HepG2 (cell line): ENCODE results near the gene CEP83. TPM values are rescaled to one million over a fixed set of nuclear protein-coding genes. Genes with fewer than 3 reads are reported as not detected.

ENCODE experiments used
- ATAC-seq: fragments of 200-7000 bp; cut with Tn5 transposase; 3 replicates; pipeline ENCODE4 v1.9.1; 2020; ENCODE audit warnings: mild to moderate bottlenecking, moderate library complexity
- BruUV-seq: library from RNA; stranded (reverse); fragments of 400-500 nt; replicated peaks from 2 replicates; lab custom pipeline; 2021; lab: Mats Ljungman, UMichigan
- CTCF ChIA-PET: fragments of 300-600 bp; formaldehyde crosslinking; extraction: SDS; loops from one replicate; lab custom pipeline; 2021; ENCODE audit warnings: low total read pairs, inconsistent platforms, low intra/inter-chr PET ratio; lab: Yijun Ruan, JAX
- POLR2A ChIA-PET: fragments of 350-600 bp; sonication (Branson Sonifier 250); formaldehyde crosslinking; loops from one replicate; lab custom pipeline; 2020; ENCODE audit warnings: antibody characterized with exemption, inconsistent platforms; lab: Yijun Ruan, JAX
- DNase-seq: peaks from one replicate; pipeline ENCODE4 v3.0.0-alpha.2; 2015; ENCODE audit warnings: low spot score
- FAIRE-seq: peaks from 3 replicates; lab custom pipeline; 2011; peaks lifted over from hg19 to GRCh38; lab: Jason Lieb, UNC
- H2AFZ ChIP-seq: one replicate; pipeline ENCODE4 v1.6.1; 2011; ENCODE audit warnings: low read length, inconsistent platforms
- H3K27ac ChIP-seq: fragments of 300-600 bp; 3 replicates; pipeline ENCODE4 v1.8.0; 2011; ENCODE audit warnings: mixed run types, mild to moderate bottlenecking, mixed read lengths, low read length, inconsistent platforms; ENCODE audit not compliant: insufficient read depth; ENCODE audit errors: extremely low read length
- H3K27me3 ChIP-seq, 2 experiments: fragments of 200-600 bp in 1 of 2; 2 replicates in 1 of 2; 3 replicates in 1 of 2; pipeline versions ENCODE4 v1.6.0 to v1.8.0; 2011; ENCODE audit warnings: low read length in 2 of 2, mild to moderate bottlenecking in 2 of 2, moderate library complexity in 2 of 2, inconsistent platforms in 1 of 2; ENCODE audit not compliant: insufficient read depth in 2 of 2, control insufficient read depth in 1 of 2
- H3K36me3 ChIP-seq, 2 experiments: fragments of 200-600 bp in 1 of 2; replicated peaks in 1 of 2; 2 replicates in 1 of 2; 3 replicates in 1 of 2; pipeline versions ENCODE4 v1.5.1 to v1.8.0; 2011; ENCODE audit warnings: low read length in 2 of 2, inconsistent platforms in 1 of 2; ENCODE audit not compliant: insufficient read depth in 2 of 2, control insufficient read depth in 1 of 2
- H3K4me1 ChIP-seq: 2 replicates; pipeline ENCODE4 v1.5.1; 2012; ENCODE audit warnings: low read length, inconsistent platforms; ENCODE audit not compliant: insufficient read depth
- H3K4me2 ChIP-seq: 2 replicates; pipeline ENCODE4 v1.6.0; 2011; ENCODE audit warnings: low read depth, low read length, inconsistent platforms
- H3K4me3 ChIP-seq, 3 experiments: fragments of 200-600 bp in 1 of 3; sonication (generic), shearing (Covaris generic) in 1 of 3; replicated peaks in 1 of 3; 2 replicates each; pipeline ENCODE4 v1.5.1; 2011 to 2016; ENCODE audit warnings: low read length in 3 of 3, inconsistent platforms in 2 of 3, low read depth in 2 of 3, mild to moderate bottlenecking in 2 of 3, control low read depth in 1 of 3, mixed read lengths in 1 of 3; ENCODE audit not compliant: insufficient read depth in 1 of 3
- H3K79me2 ChIP-seq: one replicate; pipeline ENCODE4 v1.6.1; 2011; ENCODE audit warnings: low read length, inconsistent platforms; ENCODE audit not compliant: insufficient read depth
- H3K9ac ChIP-seq: 2 replicates; pipeline ENCODE4 v1.6.0; 2011; ENCODE audit warnings: mild to moderate bottlenecking, low read depth, low read length, inconsistent platforms; ENCODE audit not compliant: insufficient read depth
- H3K9me3 ChIP-seq: 2 replicates; pipeline ENCODE4 v1.5.1; 2012; ENCODE audit warnings: mild to moderate bottlenecking, low read length
- H4K20me1 ChIP-seq: 2 replicates; pipeline ENCODE4 v1.6.0; 2011; ENCODE audit warnings: inconsistent platforms, mild to moderate bottlenecking, low read length, moderate library complexity; ENCODE audit not compliant: insufficient read depth
- ARID2 ChIP-seq: sonication (generic); formaldehyde crosslinking; IDR thresholded peaks from 2 replicates; pipeline ENCODE4 v1.8.1; 2022; ENCODE audit warnings: mild to moderate bottlenecking, missing genetic modification reagents, borderline replicate concordance
- ARNT2 ChIP-seq: sonication (generic); formaldehyde crosslinking; IDR thresholded peaks from 2 replicates; pipeline ENCODE4 v1.8.0; 2022; ENCODE audit warnings: mild to moderate bottlenecking, low read depth, missing genetic modification reagents, moderate library complexity
- ASH2L ChIP-seq: fragments of 300-600, 200-600 bp; sonication (generic); IDR thresholded peaks from 2 replicates; pipeline ENCODE4 v1.7.0; 2017; ENCODE audit warnings: low read depth, mild to moderate bottlenecking, moderate library complexity, mixed read lengths, low read length; ENCODE audit not compliant: insufficient read length
- KDM2A ChIP-seq: sonication (generic); formaldehyde crosslinking; IDR thresholded peaks from 2 replicates; pipeline ENCODE4 v1.4.0; 2020; ENCODE audit warnings: low read depth, missing genetic modification reagents, borderline replicate concordance
- KLF12 ChIP-seq: sonication (generic); formaldehyde crosslinking; IDR thresholded peaks from 2 replicates; pipeline ENCODE4 v1.4.0; 2020; ENCODE audit warnings: missing genetic modification reagents, borderline replicate concordance
- NFATC3 ChIP-seq: sonication (generic); formaldehyde crosslinking; IDR thresholded peaks from 2 replicates; pipeline ENCODE4 v1.5.1; 2020; ENCODE audit warnings: mild to moderate bottlenecking, missing genetic modification reagents
- NFIC ChIP-seq: IDR thresholded peaks from 2 replicates; pipeline ENCODE4 v1.6.1; 2012; ENCODE audit warnings: mild to moderate bottlenecking, low read length, inconsistent platforms
- POLR2G ChIP-seq: fragments of 200-400 bp; formaldehyde crosslinking; IDR thresholded peaks from 2 replicates; pipeline ENCODE4 v1.6.1; 2018; ENCODE audit warnings: mild to moderate bottlenecking, low read depth, low read length, moderate library complexity
- RBM39 ChIP-seq: fragments of 200-400 bp; formaldehyde crosslinking; IDR thresholded peaks from one replicate; pipeline ENCODE4 v1.6.1; 2018; ENCODE audit warnings: antibody characterized with exemption, mild to moderate bottlenecking, low read depth, low read length; ENCODE audit not compliant: poor library complexity, severe bottlenecking
- SMARCE1 ChIP-seq: fragments of 450-650 bp; IDR thresholded peaks from 2 replicates; pipeline ENCODE4 v1.6.1; 2017; ENCODE audit warnings: borderline replicate concordance
- ZBTB7B ChIP-seq: sonication (generic); formaldehyde crosslinking; IDR thresholded peaks from 2 replicates; pipeline ENCODE4 v1.4.0; 2020; ENCODE audit warnings: missing genetic modification reagents
- ZNF44 ChIP-seq: sonication (generic); formaldehyde crosslinking; IDR thresholded peaks from 2 replicates; pipeline ENCODE4 v1.5.1; 2020; ENCODE audit warnings: mild to moderate bottlenecking, missing genetic modification reagents
- ZNF460 ChIP-seq: sonication (generic); formaldehyde crosslinking; IDR thresholded peaks from 2 replicates; pipeline ENCODE4 v1.5.1; 2020; ENCODE audit warnings: missing genetic modification reagents, mild to moderate bottlenecking, borderline replicate concordance
- ZNF597 ChIP-seq: sonication (generic); formaldehyde crosslinking; IDR thresholded peaks from 2 replicates; pipeline ENCODE4 v1.5.0; 2020; ENCODE audit warnings: missing genetic modification reagents
- WGBS: methylation state at CpG from one replicate; pipeline ENCODE4 v1.1.6; 2017; ENCODE audit warnings: low lambda C conversion rate; 5-methylcytosine and 5-hydroxymethylcytosine counted together
- in situ Hi-C: cut with HindIII; loops from 2 replicates; pipeline ENCODE4 v1.10.0; 2017; ENCODE audit warnings: low pct_unique_long_range_greater_than_20kb; ENCODE audit not compliant: extremely low pct_ligation_motif_present
- intact Hi-C: fragments of 100-400 bp; cut with micrococcal nuclease; formaldehyde crosslinking; loops from one replicate; pipeline ENCODE4 v1.10.0; 2022; ENCODE audit not compliant: unreplicated experiment
- polyA plus RNA-seq, 8 experiments: library from polyadenylated mRNA; depleted of rRNA in 3 of 8; stranded (reverse) in 7 of 8; unstranded in 1 of 8; fragments of >200 nt; fragmentation: Illumina TruSeq in 4 of 8; extraction: Trizol in 4 of 8; gene quantifications; 2 replicates each; pipeline versions ENCODE4 v1.2.1 to v1.2.3, GENCODE V29; 2011 to 2016; ENCODE audit warnings: low read depth in 4 of 8, missing spikeins in 1 of 8, mixed read lengths in 1 of 8; ENCODE audit not compliant: insufficient read depth in 1 of 8
- total RNA-seq, 5 experiments: library from RNA; depleted of rRNA; stranded (reverse); fragments of >200 nt; fragmentation: Illumina TruSeq; extraction: Trizol; gene quantifications; 2 replicates each; pipeline ENCODE4 v1.2.3, GENCODE V29; 2016; ENCODE audit warnings: low read depth in 1 of 5
- TF ChIP-seq, protein P1 (sequence below): sonication (generic); formaldehyde crosslinking; IDR thresholded peaks from 2 replicates; pipeline ENCODE4 v1.8.0; 2022; ENCODE audit warnings: mild to moderate bottlenecking, missing genetic modification reagents
- TF ChIP-seq, protein P2 (sequence below): sonication (generic); formaldehyde crosslinking; IDR thresholded peaks from 2 replicates; pipeline ENCODE4 v1.8.1; 2023; ENCODE audit warnings: mild to moderate bottlenecking, missing genetic modification reagents
- TF ChIP-seq, protein P3 (sequence below): sonication (generic); formaldehyde crosslinking; IDR thresholded peaks from 2 replicates; pipeline ENCODE4 v1.8.0; 2022; ENCODE audit warnings: missing genetic modification reagents, low read depth, mild to moderate bottlenecking, borderline replicate concordance

Gene CEP83
- total and polyA plus RNA-seq, 2 of the 13 experiments (the other 11 are each of a cell fraction or from before 2014, with no cell fraction given) = 6.2 to 19.2 TPM

GRCh38 chr12:94266796-94267536 is 192.7 kb downstream of the CEP83 start (continued):
- TF ChIP-seq, protein P1, sequence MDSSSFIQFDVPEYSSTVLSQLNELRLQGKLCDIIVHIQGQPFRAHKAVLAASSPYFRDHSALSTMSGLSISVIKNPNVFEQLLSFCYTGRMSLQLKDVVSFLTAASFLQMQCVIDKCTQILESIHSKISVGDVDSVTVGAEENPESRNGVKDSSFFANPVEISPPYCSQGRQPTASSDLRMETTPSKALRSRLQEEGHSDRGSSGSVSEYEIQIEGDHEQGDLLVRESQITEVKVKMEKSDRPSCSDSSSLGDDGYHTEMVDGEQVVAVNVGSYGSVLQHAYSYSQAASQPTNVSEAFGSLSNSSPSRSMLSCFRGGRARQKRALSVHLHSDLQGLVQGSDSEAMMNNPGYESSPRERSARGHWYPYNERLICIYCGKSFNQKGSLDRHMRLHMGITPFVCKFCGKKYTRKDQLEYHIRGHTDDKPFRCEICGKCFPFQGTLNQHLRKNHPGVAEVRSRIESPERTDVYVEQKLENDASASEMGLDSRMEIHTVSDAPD = no peak

- intact Hi-C loops = no loop called here
- TF ChIP-seq ZNF597 (CRISPR knock-in tag) = no peak
- TF ChIP-seq NFATC3 (CRISPR knock-in tag) = no peak
- TF ChIP-seq, protein P2, sequence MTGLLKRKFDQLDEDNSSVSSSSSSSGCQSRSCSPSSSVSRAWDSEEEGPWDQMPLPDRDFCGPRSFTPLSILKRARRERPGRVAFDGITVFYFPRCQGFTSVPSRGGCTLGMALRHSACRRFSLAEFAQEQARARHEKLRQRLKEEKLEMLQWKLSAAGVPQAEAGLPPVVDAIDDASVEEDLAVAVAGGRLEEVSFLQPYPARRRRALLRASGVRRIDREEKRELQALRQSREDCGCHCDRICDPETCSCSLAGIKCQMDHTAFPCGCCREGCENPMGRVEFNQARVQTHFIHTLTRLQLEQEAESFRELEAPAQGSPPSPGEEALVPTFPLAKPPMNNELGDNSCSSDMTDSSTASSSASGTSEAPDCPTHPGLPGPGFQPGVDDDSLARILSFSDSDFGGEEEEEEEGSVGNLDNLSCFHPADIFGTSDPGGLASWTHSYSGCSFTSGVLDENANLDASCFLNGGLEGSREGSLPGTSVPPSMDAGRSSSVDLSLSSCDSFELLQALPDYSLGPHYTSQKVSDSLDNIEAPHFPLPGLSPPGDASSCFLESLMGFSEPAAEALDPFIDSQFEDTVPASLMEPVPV (CRISPR knock-in tag) = no peak
- TF ChIP-seq ZNF460 = no peak
- TF ChIP-seq, protein P3, sequence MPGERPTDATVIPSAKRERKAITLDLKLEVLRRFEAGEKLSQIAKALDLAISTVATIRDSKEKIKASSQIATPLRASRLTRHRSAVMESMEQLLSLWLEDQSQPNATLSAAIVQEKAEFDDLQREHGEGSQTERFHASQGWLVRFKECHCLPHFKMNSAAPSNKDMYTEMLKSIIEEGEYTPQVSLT (CRISPR knock-in tag) = no peak
- no peak for TF ChIP-seq NFIC
- no peak for TF ChIP-seq SMARCE1
- TF ChIP-seq RBM39 = no peak
- no peak for TF ChIP-seq KLF12 (CRISPR knock-in tag)
- TF ChIP-seq KDM2A (CRISPR knock-in tag) = no peak
- TF ChIP-seq ZNF44 (CRISPR knock-in tag) = no peak
- no peak for TF ChIP-seq ARID2 (CRISPR knock-in tag)
- no peak for TF ChIP-seq ASH2L
- no peak for TF ChIP-seq POLR2G
- TF ChIP-seq ARNT2 (CRISPR knock-in tag) = no peak
- TF ChIP-seq ZBTB7B (CRISPR knock-in tag) = no peak
Observed at GRCh38 chr12:94265966-94266745, 193.5 kb downstream of the CEP83 start.

More at GRCh38 chr12:94265966-94266745, 193.5 kb downstream of the CEP83 start:
- Histone ChIP-seq H3K27me3 (no peaks in the 10 kb centered on the region), H3K4me1 (no peaks in the 10 kb centered on the region), H3K27ac (no peak overlapping the region), H2AFZ (no peak overlapping the region), H3K4me2 (no peak overlapping the region), H3K4me3 (no peak overlapping the region), H3K36me3 (peaks cover 3 to 14% of the 10 kb centered on the region in 2 experiments; a peak in 3 of 5 replicates), H3K9ac (no peak overlapping the region), H3K9me3 (no peaks in the 10 kb centered on the region), H4K20me1 (no peaks in the 10 kb centered on the region), H3K79me2 (no peaks in the 10 kb centered on the region)
- no peak for ATAC-seq
- FAIRE-seq = no peak
- in situ Hi-C loops = loop anchor here (5.0 kb wide), 1 partner anchor 266 kb away; no protein-coding TSS in a partner anchor
- 98% methylated on average over 12 of the region's 14 CpGs for WGBS
- POLR2A ChIA-PET = no interaction called here
- CTCF ChIA-PET = no interaction called here
- DNase-seq = no peak
- no TSS peak for BruUV-seq
